CD14-positive monocyte (primary cell): ENCODE measurements around the gene SFXN2. TPM values are rescaled to one million over a fixed set of nuclear protein-coding genes. Genes with fewer than 3 reads are reported as not detected.

Experiments used
- DNase-seq, 3 donors: peaks; one replicate each; pipeline ENCODE4 v3.0.0-alpha.2; 2011 to 2022
- H2AFZ ChIP-seq: 2 replicates; pipeline ENCODE4 v1.6.0; 2012; ENCODE audit warnings: mild to moderate bottlenecking, low read depth, low read length, inconsistent platforms; ENCODE audit not compliant: insufficient read depth, poor library complexity, severe bottlenecking
- H3K27ac ChIP-seq, 2 donors: 1 replicate in 1 of 2; 2 replicates in 1 of 2; pipeline ENCODE4 v1.5.1; 2012 to 2013; ENCODE audit warnings: low read length in 2 of 2, control low read depth in 1 of 2, inconsistent platforms in 1 of 2, low read depth in 1 of 2, mild to moderate bottlenecking in 1 of 2
- H3K27me3 ChIP-seq, 2 donors: one replicate each; pipeline versions ENCODE4 v1.6.0 to v1.6.1; 2011 to 2013; ENCODE audit warnings: low read length in 2 of 2; ENCODE audit not compliant: control insufficient read depth in 2 of 2, insufficient read depth in 2 of 2
- H3K36me3 ChIP-seq, 2 donors: replicated peaks in 1 of 2; 1 replicate in 1 of 2; 2 replicates in 1 of 2; pipeline versions ENCODE4 v1.5.1 to v1.6.1; 2012 to 2013; ENCODE audit warnings: low read length in 2 of 2, control low read depth in 1 of 2, inconsistent platforms in 1 of 2, mild to moderate bottlenecking in 1 of 2; ENCODE audit not compliant: insufficient read depth in 2 of 2, control insufficient read depth in 1 of 2
- H3K4me1 ChIP-seq, 2 donors: 1 replicate in 1 of 2; 2 replicates in 1 of 2; pipeline versions ENCODE4 v1.5.1 to v1.6.1; 2012 to 2013; ENCODE audit warnings: low read length in 2 of 2, control low read depth in 1 of 2, inconsistent platforms in 1 of 2, mild to moderate bottlenecking in 1 of 2, moderate library complexity in 1 of 2; ENCODE audit not compliant: insufficient read depth in 2 of 2, control insufficient read depth in 1 of 2
- H3K4me2 ChIP-seq: replicated peaks from 2 replicates; pipeline ENCODE3; 2012; ENCODE audit warnings: low read length, moderate library complexity, mild to moderate bottlenecking; ENCODE audit not compliant: poor library complexity, severe bottlenecking; ENCODE audit errors: extremely low read depth
- H3K4me3 ChIP-seq, 3 experiments: fragments of 200-600 bp in 1 of 3; sonication (generic) in 1 of 3; replicated peaks in 1 of 3; 1 replicate in 2 of 3; 2 replicates in 1 of 3; pipeline ENCODE4 v1.5.1; 2011 to 2013; ENCODE audit warnings: low read length in 3 of 3, mild to moderate bottlenecking in 3 of 3, control low read depth in 2 of 3, low read depth in 2 of 3, inconsistent platforms in 1 of 3, moderate library complexity in 1 of 3
- H3K79me2 ChIP-seq: 2 replicates; pipeline ENCODE4 v1.6.0; 2012; ENCODE audit warnings: mild to moderate bottlenecking, control low read depth, inconsistent platforms, low read length, moderate library complexity; ENCODE audit not compliant: insufficient read depth
- H3K9ac ChIP-seq: 2 replicates; pipeline ENCODE4 v1.6.0; 2017; ENCODE audit warnings: low read length, mild to moderate bottlenecking; ENCODE audit not compliant: insufficient read depth, poor library complexity, severe bottlenecking
- H3K9me3 ChIP-seq, 2 donors: replicated peaks in 1 of 2; 1 replicate in 1 of 2; 2 replicates in 1 of 2; pipeline versions ENCODE4 v1.5.1 to v1.6.1; 2012 to 2013; ENCODE audit warnings: low read length in 2 of 2, control low read depth in 1 of 2; ENCODE audit not compliant: control insufficient read depth in 1 of 2, insufficient read depth in 1 of 2
- H4K20me1 ChIP-seq: 2 replicates; pipeline ENCODE4 v1.6.0; 2012; ENCODE audit warnings: mild to moderate bottlenecking, low read length, control low read depth, moderate library complexity; ENCODE audit not compliant: insufficient read depth
- H3K27ac Mint-ChIP-seq, 7 donors: one replicate each; pipeline ENCODE4 v1.8.0; 2020; ENCODE audit warnings: mild to moderate bottlenecking in 7 of 7, mixed read lengths in 7 of 7, moderate library complexity in 6 of 7, inconsistent platforms in 2 of 7
- H3K27me3 Mint-ChIP-seq, 3 donors: one replicate each; pipeline ENCODE4 v1.8.0; 2021 to 2022; ENCODE audit warnings: low read depth in 3 of 3, mild to moderate bottlenecking in 3 of 3, mixed read lengths in 3 of 3, moderate library complexity in 3 of 3, inconsistent platforms in 1 of 3
- H3K36me3 Mint-ChIP-seq, 2 donors: one replicate each; pipeline ENCODE4 v1.8.0; 2020; ENCODE audit warnings: mixed read lengths in 2 of 2, inconsistent platforms in 1 of 2, mild to moderate bottlenecking in 1 of 2
- H3K4me1 Mint-ChIP-seq: one replicate; pipeline ENCODE4 v1.8.0; 2020; ENCODE audit warnings: mild to moderate bottlenecking, mixed read lengths
- H3K4me3 Mint-ChIP-seq, 2 donors: one replicate each; pipeline ENCODE4 v1.8.0; 2020; ENCODE audit warnings: mild to moderate bottlenecking in 2 of 2, mixed read lengths in 2 of 2, moderate library complexity in 1 of 2
- H3K9me3 Mint-ChIP-seq, 7 donors: one replicate each; pipeline ENCODE4 v1.8.0; 2020 to 2022; ENCODE audit warnings: mixed read lengths in 7 of 7, mild to moderate bottlenecking in 6 of 7, moderate library complexity in 6 of 7, inconsistent platforms in 2 of 7
- CTCF ChIP-seq: fragments of 200-600 bp; IDR thresholded peaks from one replicate; pipeline ENCODE4 v1.8.0; 2022; ENCODE audit warnings: antibody characterized with exemption, mild to moderate bottlenecking
- WGBS: methylation state at CpG from one replicate; pipeline ENCODE4 v1.1.5; 2013; ENCODE audit warnings: missing lambda C conversion rate; ENCODE audit not compliant: insufficient coverage; 5-methylcytosine and 5-hydroxymethylcytosine counted together
- intact Hi-C, 2 donors: fragments of 100-400 bp; cut with micrococcal nuclease; formaldehyde crosslinking; loops; one replicate each; pipeline versions ENCODE4 v1.15.0 to v1.15.1; 2023
- polyA plus RNA-seq, 3 donors: library from polyadenylated mRNA; depleted of rRNA in 1 of 3; unstranded in 2 of 3; stranded (reverse) in 1 of 3; fragments of 300-500 nt in 2 of 3; fragments of >200 nt in 1 of 3; fragmentation: Illumina TruSeq in 2 of 3; gene quantifications; 1 replicate in 2 of 3; 2 replicates in 1 of 3; pipeline ENCODE4 v1.2.3, GENCODE V29; 2012 to 2021

The SFXN2 gene
- polyA plus RNA-seq, 3 donors = 1.3 to 2.0 (median 1.8) TPM

DNA sequence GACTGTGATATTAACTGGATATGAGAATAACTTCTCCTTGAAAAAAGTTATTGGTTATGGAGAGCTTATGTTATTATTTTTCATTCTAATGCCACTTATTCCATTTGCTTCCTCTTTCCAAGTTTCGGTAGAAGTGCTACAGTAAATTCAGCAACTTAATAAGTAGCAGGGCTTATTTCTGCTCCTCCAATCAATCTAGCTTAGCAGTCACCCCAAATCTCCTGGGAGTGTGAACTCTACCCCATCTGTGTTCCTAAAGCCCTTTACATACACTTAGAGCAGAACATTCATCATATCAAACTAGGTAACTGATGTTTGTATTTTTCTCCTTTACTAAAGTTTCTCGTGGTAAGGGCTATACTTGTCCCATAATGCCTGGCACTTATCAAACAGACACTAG is 8.9 kb upstream of the SFXN2 start:
- H3K36me3 Mint-ChIP-seq = peaks cover 10 to 16% of the 10 kb centered on the region in 2 donors
- Histone ChIP-seq H3K4me1 (peaks cover 0 to 6% of the 10 kb centered on the region in 2 donors), H3K9ac (no peak overlapping the region), H3K36me3 (no peaks in the 10 kb centered on the region), H3K4me2 (no peak overlapping the region), H3K27me3 (no peaks in the 10 kb centered on the region), H3K4me3 (no peak overlapping the region), H3K79me2 (peaks cover 6% of the 10 kb centered on the region), H3K9me3 (no peaks in the 10 kb centered on the region), H4K20me1 (peaks cover 7% of the 10 kb centered on the region), H3K27ac (no peak overlapping the region), H2AFZ (no peak overlapping the region)
- no peak overlapping the region for H3K27ac Mint-ChIP-seq
- intact Hi-C loops = no loop called here
- no peaks in the 10 kb centered on the region for H3K27me3 Mint-ChIP-seq
- peaks cover 0 to 2% (median 0%) of the 10 kb centered on the region in 7 donors for H3K9me3 Mint-ChIP-seq
- 0% methylated on average over 1 of the region's 2 CpGs for WGBS
- TF ChIP-seq CTCF = no peak
- H3K4me3 Mint-ChIP-seq = no peak overlapping the region
- DNase-seq = peak in 1 of 3 donors; percentile 16
- H3K4me1 Mint-ChIP-seq = peaks cover 8% of the 10 kb centered on the region

GRCh38 chr10:102710609-102711008 is 3.8 kb upstream of the SFXN2 start:
- H4K20me1 ChIP-seq = no peaks in the 10 kb centered on the region
- no peak overlapping the region for H3K27ac ChIP-seq
- peaks cover 19% of the 10 kb centered on the region for H3K4me1 Mint-ChIP-seq
- H3K27ac Mint-ChIP-seq = no peak overlapping the region
- no peak overlapping the region for H3K4me3 ChIP-seq
- no peak overlapping the region for H2AFZ ChIP-seq
- H3K4me1 ChIP-seq = peaks cover 15 to 20% of the 10 kb centered on the region in 2 donors
- H3K4me2 ChIP-seq = no peak overlapping the region
- DNase-seq = no peak
- no peaks in the 10 kb centered on the region for H3K27me3 ChIP-seq
- no CpG with 5 or more reads among the region's 4 CpGs for WGBS
- H3K79me2 ChIP-seq = peaks cover 36% of the 10 kb centered on the region
- H3K9me3 ChIP-seq = no peaks in the 10 kb centered on the region
- peaks cover 0 to 1% (median 0%) of the 10 kb centered on the region in 7 donors for H3K9me3 Mint-ChIP-seq
- no peak overlapping the region for H3K4me3 Mint-ChIP-seq
- no peak overlapping the region for H3K9ac ChIP-seq
- intact Hi-C loops = loop anchor here in 1 of 2 donors (5.0 kb wide), 1 partner anchor 63 kb away; no protein-coding TSS in a partner anchor
- peaks cover 0 to 3% (median 2%) of the 10 kb centered on the region in 3 donors for H3K27me3 Mint-ChIP-seq
- H3K36me3 ChIP-seq = no peaks in the 10 kb centered on the region
- H3K36me3 Mint-ChIP-seq = no peaks in the 10 kb centered on the region
- TF ChIP-seq CTCF = no peak
